Inflammatory macrophage (primary cell): ENCODE results near the gene CLDN24.

Source experiments
- DNase-seq, 2 donors: peaks; one replicate each; pipeline ENCODE4 v3.0.0-alpha.2; 2020 to 2022
- total RNA-seq, 18 experiments: gene quantifications; one replicate each; lab custom pipeline; 2026; ENCODE audit warnings: mixed read lengths in 6 of 18, inconsistent platforms in 2 of 18; lab: John Stamatoyannopoulos, UW

CLDN24 gene
- 0 reads per million in 18 experiments for total RNA-seq

DNA sequence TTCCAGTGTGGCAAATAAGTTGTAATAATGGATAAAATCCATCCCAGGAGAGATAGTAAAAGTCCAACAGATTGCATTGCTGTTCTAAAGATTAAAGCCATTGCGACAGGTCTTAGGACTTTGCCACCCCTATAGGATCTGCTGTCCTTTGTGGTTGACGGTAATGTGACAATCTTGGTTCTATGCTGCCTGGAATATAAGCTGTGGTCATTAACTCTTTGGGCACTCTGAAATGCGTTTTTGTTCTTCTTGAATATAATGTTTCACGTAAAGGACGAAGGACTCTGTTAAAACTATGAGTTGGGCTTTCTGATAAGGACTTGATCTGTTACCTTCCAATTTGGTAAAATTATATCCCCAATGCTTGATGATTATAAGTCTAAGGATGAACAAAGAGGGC lies at the start of gene CLDN24:
Gene CLDN24 (minus strand): TSS at position 101 of the 400 bp plus-strand sequence. CDS start 0 bp downstream, at position 101.
- DNase-seq, result no peak

DNA sequence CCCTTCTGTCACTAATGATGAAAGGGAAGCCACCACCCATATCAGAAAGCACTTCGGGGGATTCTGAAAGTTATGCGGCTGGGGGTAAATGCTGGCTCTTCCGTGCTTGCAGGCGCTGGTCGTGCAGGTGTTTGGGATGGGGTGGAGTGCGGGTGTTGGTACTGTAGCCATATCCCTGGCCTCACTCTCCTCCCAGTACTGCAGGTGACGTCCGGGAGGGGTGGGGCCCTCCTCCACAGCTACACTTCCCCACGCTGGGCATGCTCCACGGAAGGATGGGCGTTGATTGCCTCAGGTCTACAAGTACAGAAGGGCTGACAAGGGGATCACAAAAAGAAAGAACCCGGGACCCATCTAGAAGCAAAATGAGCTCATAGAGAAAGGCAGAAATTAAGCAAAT lies 48.6 kb upstream of the CLDN24 start:
- DNase-seq, result no peak

DNA sequence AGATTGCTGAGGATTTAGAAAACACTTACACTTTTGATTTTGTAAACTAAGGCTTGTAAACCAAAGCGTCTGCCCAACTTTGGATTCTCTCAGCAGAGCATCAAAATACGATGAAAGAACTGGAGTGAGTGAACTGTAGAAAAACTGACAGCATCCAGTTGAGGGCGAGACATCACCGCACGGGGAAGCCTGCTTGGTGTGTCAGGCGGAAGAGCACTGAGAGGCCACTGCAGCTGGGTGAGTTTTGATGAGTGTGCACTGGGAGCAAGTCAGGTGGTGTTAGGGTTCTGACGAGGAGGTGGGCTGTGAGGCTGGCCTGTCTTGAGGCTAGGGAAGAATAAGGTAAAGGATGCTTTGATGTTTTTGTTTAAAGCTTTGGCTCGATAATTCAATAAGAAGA lies 46.8 kb upstream of the CLDN24 start:
- DNase-seq, result no peak

DNA sequence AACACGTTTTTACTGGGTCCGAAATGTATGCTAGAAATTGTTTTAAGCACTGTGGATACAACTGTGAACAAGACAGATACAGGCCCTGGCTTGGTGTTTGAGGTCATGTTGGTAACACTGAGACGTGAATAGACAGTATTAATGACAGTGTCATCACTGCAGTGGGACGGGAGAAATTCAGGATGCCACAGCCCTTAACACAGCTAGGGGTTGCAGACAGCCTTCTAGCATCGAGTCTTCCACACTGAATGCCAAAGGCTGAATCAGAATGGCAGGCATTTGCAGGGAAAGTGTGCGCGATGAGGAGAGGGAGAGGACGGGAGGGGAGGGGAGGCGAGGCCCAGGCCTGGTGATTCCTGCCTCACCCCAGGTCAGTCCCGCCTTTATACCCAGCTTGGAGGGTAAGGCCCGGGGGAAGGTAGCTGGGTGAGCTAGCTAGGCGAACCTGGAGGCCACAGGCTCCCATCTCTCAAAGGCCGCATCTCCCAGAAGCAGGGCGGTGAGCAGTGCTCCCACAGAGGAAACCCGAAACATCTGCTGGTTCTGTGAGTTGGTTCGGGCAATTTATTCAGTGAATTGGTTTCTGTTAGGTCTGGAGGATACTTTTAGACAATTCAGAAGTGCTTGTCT lies 44.1 kb upstream of the CLDN24 start:
- no peak for DNase-seq

DNA sequence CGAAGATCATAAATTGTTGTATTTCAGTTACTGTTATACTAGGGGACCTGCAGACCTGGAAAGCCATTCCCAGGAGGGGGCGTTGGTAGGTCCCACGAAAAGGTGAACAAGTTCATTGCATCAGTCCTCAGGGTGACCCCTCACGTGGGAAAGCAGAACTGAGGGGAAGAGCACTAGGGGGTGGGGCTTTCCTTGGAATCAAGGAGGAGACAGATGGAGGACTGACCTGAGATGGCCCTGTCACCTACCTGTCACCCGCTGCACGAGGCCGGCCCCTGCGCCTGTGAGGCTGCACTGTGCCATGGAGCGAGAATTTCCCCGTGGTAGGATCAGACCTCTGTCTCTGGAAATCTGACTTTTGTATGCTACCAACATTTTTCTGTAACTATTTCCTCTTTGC lies 41.8 kb upstream of the CLDN24 start:
- DNase-seq, result no peak

DNA sequence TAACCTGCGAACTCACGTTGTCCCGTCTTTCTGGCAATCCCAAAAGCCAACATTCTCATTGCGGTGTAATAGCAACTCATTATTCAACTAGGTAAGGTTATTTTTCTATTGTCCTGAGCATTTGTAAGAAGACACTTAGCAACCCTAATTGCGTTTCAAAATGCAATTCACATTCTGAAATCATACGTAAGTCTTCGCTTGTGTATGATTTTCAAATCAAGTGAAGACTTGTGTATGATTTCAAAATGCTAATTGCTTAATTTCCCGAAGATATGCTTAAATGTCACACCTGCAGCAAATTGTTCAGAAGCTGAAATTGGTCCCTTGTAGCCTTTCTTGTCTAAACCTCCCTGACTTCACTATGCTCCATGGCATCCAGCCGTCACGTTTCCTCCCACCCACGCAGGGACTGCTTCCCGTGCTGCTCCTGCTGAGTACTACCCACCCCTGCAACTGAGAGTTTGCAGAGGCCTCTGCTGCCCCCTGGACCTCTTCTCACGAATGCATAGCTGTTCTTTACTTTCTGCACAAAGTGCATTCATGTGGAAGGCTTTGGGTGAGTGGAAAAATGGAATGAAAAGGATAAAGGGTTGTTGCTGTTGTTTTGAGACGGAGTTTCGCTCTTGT lies 40.8 kb upstream of the CLDN24 start:
- no peak for DNase-seq

DNA sequence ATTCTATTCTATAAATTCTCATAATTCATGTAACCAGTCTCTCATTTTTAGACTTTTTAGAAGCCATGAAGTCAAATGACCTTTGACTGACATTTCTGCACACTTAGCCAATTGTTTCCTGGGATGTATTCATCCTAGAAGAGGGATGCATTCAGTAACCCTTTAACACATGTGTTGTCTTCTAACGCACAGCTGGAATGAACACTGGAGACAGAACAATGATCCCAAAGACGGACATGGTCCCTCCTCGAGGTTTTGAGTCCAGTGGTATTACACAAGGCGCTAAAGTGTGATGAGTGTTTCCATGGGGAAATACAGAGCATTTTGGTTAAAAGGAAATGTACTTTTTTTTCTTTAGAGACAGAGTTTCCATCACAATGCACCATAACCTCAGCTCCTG lies 39.8 kb upstream of the CLDN24 start:
- no peak for DNase-seq

DNA sequence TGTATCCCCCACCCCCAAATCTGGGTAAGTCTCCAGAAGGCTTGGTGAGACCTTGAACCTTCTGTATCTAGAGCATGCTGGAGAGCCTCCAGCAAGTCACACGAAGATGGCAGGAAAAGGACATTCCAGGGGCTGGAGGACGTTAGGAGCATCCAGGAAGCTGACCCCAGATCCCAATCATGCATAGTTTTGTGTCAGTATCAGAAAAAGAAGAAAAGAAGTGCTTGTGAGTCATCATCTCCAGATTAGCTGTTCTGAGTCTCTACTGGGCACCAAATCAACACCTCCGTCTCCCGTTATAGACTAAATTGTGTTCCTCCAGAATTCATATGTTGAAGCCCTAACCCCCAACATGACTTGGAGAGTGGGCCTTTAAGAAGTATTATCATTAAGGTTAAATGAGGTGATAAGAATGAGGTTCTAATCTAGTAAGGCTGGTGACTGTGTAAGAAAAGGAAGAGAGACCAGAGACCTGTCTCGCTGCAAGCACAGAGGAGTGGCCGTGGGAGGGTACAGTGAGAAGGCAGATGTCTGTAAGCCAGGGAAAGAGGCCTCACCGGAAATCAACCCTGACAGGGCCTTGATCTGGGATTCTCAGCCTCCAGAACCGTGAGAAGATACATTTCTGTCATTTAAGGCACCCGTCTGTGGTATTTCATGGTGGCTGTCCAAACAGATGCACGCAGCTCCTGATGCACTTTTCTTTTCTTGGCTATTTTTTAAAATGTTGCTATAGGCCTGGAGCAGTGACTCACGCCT lies 38.1 kb upstream of the CLDN24 start:
- DNase-seq, result peak in 1 of 2 donors; percentile 17

DNA sequence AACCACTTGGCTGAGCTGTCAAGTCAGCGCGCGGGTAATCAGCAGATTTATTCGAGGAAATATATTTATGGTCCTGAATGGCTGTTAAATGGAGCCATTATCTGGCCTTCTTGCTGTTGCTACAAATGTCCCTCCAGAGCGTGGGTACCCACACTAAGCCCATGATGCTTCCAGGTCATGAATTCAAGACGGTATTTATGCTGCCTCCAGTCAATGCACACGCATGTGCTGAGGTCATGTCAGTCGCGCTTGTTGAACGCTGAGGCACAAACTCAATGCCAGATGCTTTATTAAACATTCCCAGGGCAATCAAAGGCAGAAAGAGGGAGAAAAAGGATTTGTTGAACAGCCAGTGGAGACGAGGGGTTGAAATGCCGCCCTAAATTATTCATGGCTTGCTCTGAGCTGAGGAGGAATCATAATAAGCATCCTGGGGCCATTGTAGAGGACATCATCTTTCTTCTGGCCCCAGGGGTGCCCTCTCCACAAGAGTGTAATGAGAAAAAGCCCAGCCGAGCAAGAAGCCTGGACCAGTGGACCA lies 36.1 kb upstream of the CLDN24 start:
- no peak for DNase-seq

DNA sequence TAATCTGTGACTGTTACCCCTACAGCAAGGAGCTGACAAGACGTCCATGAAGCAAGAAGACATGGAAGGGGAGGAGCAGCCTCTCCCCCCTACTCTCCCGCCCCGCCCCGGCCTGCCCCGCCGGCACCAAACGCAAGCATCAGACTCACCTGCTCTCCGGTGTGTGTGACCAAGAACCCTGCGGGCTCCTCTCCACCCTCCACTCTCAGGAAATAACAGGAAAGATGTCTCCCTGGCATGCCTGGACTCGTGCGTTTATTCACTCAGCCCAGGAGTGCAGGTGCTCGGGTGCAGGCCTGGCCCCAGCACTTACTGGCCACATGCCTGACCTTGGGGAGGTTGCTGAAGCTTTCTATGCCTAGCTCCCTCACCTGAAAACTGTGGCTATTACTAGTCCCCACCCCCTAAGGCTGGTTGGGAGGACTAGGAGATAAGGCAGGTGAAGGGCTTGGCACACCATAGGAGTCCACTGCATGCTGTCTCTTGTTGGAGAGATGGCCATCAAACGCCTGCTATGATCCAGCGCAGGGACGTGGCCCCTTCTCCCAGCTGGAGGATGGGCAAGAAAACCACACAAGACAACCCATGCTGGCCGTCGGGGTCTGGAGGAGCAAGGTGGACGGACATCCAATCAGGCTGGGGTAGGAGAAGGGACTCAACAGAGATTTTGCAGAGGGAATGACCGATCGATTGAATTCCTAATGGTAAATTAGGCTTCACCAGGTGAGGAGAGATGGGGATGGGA lies 34.9 kb upstream of the CLDN24 start:
- DNase-seq, result no peak

DNA sequence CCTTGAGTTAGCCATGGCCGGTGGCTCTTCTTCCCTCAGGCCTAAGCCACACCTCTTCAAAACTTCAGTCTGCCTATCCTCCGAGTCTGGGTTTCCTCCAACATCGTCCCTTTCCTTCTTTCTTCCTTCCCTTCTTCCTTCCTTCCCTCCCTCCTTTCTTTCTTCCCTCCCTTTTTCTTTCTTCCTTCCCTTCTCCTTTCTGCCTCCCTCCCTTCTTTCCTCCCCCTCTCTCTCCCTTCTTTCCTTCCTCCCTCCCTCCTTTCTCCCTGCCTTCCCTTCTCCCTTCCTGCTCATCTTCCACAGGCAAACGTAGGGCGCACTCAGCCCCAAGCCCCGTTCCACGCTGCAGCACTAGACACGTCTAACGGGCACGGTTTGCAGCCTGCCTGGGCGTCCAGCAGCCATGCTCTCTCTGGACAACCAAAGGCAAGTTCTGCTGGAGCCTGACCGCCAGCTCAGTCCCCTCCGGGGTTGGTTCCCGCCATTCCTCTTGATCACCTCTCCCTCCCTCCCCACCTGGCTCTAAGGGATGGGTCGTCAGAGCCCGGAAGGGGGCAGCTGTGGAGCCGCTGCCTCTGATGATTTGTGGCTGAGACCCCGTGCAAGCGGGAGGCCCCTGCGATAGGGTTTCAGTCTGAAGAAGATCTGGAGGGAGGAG lies 34.1 kb upstream of the CLDN24 start:
- DNase-seq, result no peak

DNA sequence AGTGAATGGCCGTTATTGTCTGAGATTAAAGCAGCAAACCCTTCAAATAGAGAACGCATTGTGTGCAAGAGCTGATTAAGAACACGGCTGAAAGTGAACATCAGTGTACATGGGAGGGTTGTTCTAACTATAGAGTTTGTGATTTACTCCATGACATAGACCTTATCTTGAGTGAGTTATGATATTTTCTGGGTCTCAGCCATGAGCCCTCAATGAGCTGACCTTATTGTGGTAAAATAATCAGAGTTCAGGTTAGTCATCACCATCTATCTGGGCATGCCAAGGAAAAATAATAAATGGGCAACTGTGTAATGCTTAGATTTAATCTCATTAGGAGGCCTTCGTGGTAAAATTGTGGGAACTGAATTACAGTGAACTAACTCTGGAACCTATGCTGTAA lies 33.2 kb upstream of the CLDN24 start:
- no peak for DNase-seq

DNA sequence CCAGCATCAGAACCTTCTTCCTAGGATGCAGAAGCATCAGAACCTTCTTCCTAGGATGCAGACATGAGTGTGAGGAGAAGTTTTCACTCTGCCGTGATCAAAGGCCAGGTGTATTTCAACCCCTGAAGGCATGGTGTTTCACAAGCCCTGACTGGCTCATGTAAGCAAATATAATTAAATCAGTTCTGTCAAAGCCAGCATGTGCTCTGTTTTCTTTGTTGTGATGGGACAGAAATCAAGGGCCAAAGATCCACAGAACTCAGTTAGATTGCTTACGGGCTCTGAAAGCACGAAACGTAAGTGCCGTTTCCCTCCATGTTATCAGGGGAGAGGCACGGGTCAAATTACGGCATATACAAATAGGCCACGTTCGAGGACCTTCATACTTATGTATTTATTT lies 32.0 kb upstream of the CLDN24 start:
- no peak for DNase-seq

DNA sequence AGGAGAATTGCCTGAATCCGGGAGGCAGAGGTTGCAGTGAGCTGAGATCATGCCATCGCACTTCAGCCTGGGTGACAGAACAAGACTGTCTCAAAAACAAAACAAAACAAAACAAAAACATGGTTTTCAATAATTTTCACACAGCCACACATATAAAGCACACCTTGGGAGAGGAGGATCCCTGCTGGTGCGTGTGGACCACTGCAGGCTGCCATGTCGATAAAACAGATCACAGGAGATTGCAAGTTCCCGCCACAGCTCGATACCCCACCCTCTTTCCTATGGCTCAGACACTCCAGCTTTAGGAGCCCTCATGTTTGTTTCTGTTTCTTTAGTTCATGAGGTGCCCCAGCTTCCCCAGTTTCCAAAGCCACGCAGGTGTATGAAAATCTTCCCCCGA lies 31.3 kb upstream of the CLDN24 start:
- DNase-seq, result no peak

DNA sequence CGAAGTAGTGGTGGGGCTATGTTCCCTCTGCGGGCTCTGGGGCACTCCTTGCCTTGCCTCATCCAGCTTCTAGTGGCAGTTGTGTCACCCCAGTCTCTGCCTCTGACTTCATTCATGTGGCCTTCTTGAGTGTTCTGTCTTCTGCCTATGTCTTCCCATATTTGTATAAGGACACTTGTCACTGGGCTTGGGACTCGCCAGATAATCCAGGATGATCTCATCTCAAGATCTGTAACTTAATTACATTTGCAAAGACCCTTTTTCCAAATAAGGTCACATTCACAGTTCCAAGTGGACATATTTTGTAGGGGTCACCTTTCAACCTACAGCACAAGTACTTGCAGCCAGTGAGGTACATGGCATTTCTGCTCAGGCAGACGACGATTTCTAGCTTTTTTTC lies 30.3 kb upstream of the CLDN24 start:
- no peak for DNase-seq

DNA sequence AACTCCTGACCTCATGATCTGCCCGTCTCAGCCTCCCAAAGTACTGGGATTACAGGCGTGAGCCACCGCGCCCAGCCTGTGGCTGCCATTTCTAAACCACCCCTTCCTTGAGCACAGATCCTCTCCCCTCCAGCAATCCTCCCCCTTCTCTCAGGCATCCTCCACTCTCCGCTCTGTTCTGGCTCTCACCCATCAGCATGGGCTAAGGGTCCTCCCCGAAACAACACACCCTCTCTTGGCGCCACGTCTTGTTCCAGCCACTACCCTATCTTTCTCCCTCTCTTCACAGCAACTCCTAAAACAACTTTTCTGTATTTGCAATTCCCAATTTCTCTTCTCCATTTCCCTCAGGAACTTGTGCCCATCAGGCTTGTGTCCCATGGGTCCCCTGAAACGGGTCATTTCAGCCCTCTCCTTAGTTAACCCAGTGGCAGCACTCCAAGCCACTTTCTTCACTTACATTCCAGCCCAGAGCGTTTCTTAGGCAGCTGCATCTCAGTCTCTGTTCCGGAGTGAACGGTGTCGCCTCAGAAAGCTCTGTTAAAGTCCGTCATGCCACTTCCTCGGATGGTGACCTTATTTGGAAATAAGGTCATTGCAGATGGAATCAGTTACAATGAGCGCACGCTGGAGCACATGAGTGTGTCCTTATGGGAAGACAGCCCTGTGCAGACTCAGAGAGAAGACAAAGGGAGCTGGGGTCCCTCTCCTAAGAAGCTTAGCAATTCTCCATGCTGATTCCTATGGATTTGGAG lies 28.3 kb upstream of the CLDN24 start:
- DNase-seq, result no peak

DNA sequence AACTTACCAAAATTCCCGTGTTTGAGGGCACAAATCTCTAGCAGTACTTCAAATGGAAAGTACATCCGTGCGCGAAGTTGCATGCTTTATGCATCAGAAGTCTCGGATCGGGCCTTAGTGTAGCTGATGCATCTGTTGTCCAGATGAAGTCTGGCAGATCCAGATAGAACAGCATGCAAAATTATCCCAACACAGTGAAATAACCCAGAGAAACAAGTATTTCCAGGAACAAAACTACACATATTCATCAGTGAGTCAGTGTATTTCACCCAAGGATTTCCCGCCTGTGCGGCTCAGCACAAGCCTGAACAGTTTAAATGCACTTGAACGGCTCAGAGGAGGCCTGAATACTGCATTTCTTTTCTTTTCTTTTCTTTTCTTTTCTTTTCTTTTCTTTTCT lies 27.4 kb upstream of the CLDN24 start:
- DNase-seq, result no peak

DNA sequence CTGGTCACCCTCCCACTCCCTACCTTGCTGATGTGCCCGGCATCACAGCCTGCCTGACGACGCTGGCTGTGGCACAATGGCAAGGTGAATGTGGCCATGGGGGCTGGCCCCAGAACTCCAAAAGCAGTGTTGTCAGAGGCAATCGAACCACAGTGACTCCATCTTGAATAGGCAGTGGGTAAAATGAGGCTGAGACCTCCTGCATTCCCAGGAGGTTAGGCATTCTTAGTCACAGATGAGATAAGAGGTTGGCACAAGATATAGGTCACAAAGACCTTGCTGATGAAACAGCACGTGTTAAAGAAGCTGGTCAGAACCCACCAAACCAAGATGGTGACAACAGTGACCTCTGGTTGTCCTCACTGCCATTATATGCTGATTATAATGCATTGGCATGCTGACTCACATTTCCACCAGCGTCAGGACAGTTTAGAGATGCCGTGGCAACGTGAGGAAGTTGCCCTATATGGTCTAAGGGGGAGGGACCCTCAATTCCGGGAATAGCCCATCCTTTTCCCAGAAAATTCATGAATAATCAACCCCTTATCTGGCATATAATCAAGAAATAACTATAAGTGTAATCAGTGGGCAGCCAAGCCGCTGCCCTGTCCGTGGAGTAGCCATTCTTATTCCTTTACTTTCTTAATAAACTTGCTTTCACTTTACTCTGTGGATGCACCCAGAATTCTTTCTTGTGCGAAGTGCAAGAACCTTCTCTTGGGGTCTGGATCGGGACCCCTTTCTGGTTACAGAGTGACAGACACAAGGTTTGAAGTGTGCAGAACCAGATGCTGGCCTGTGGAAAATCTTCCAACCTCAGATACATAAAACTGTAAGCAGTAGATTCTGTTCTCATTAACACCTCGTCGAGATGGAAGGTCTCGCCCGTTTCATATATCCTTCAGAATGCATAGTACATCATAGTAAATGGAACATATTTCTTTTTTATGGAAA lies 26.8 kb upstream of the CLDN24 start:
- DNase-seq, result peak; percentile 78 to 87

DNA sequence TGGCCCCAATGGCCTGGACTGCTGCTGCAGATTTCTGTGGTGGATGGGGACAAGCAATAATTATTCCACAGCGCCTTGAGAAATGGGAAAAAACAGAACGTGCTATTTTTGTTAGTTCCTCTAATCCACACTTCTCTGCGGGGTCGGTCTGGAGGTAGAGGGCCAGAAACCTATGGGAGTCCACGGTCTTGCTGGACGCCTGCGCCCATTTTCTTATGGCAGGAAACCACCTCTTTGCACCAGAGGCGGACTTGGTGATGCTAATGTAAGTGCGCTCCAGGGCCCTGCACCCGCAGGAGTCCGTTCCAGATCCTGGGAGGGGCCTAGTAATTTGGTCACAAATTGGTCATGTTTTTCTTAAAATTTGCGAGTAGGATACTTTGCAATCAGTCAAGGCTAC lies 25.9 kb upstream of the CLDN24 start:
- no peak for DNase-seq

DNA sequence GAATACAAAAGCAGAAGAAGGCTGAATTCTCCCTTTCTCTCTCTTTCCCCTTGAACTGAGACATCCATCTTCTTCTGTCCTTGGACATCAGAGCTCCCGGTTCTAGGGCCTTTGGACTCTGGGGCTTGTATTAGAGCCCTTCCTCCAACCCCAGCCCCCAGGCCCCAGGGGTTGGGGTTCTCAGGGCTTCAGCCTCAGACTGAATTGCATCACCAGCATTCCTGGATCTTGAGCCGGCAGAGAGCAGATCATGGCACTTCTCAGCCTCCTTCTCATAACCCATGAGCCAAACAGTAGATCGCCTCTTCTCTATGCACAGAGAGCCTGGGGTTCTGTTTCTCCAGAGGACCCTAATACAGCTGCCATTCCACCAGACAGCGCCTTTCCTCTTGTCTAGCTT lies 25.3 kb upstream of the CLDN24 start:
- DNase-seq, result no peak
